Lower lobe of right lung (tissue), 2 donors: ENCODE measurements around the gene SFR1. TPM values are rescaled to one million over a fixed set of nuclear protein-coding genes. Genes with fewer than 3 reads are reported as not detected.
"Not testable (repeated sequence)": the region's sequence is repeated elsewhere in the genome, so short reads cannot be mapped to it uniquely, and the experiment has no call there.

Experiments used
- ATAC-seq, 2 donors: fragments of 200-7000 bp; cut with Tn5 transposase; one replicate each; pipeline ENCODE4 v1.9.1; 2020 to 2022; ENCODE audit warnings: mild to moderate bottlenecking in 2 of 2, moderate library complexity in 2 of 2
- DNase-seq: peaks from one replicate; pipeline ENCODE4 v3.0.0-alpha.2; 2020
- H3K27ac ChIP-seq: fragments of 200-600 bp; one replicate; pipeline ENCODE4 v1.8.0; 2022
- H3K27me3 ChIP-seq: fragments of 200-600 bp; one replicate; pipeline ENCODE4 v1.8.0; 2022; ENCODE audit warnings: low read depth
- H3K36me3 ChIP-seq: fragments of 200-600 bp; one replicate; pipeline ENCODE4 v1.8.0; 2022; ENCODE audit warnings: mild to moderate bottlenecking
- H3K4me1 ChIP-seq: fragments of 200-600 bp; one replicate; pipeline ENCODE4 v1.8.0; 2022
- H3K4me3 ChIP-seq: fragments of 200-600 bp; one replicate; pipeline ENCODE4 v1.8.0; 2022; ENCODE audit warnings: mild to moderate bottlenecking
- H3K9me3 ChIP-seq: fragments of 200-600 bp; one replicate; pipeline ENCODE4 v1.8.0; 2022
- CTCF ChIP-seq: fragments of 200-600 bp; IDR thresholded peaks from one replicate; pipeline ENCODE4 v1.8.0; 2022; ENCODE audit warnings: antibody characterized with exemption, mild to moderate bottlenecking
- intact Hi-C: fragments of 100-400 bp; cut with DNase I; formaldehyde crosslinking; loops from one replicate; pipeline ENCODE4 v1.11.0; 2022
- total RNA-seq: library from RNA; stranded (reverse); fragmentation: NEBNext Ultra II Directional; extraction: Animal tissue kit (Norgen Biotek cat#: 25700); gene quantifications from one replicate; pipeline ENCODE4 v1.2.1, GENCODE V29; 2021
- donor health status: DM: no; HTN: yes; CAD: no; lungs with severe emphysema.

The SFR1 gene
- total RNA-seq, 1 donor from 2014 or later, result 7.4 TPM

DNA sequence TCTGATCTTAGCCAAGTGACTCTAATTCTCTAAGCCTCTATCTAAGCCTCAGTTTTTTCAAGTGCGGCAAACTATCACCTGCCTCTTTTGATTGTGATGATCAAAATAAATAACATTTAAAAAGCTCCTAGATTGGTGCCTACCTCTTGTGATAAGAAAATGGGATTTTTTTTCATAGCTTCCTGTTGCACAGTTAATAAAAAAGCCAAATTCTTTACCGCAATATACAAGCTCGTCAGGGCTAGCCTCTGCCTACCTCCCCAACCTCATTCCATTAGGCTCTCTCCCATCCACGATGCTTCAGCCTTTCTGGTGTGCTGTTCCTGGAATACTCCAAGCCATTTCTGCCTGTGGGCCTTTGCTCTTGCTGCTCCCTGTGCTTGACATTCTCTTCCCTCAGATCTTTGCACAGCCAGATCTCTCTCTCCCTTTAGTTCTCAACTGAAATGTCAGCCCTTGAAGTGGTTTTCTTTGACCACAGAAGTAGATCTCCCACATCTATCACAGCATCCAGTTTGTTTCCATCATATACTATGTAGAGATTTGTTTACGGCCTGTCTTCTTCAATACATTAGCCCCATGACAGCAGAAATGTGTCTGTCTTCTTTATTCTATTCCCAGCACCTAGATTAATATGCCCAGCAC lies 48.8 kb downstream of the SFR1 start:
- DNase-seq, result no peak
- Histone ChIP-seq H3K36me3 (no peaks in the 10 kb centered on the region), H3K4me1 (no peaks in the 10 kb centered on the region), H3K4me3 (no peak overlapping the region), H3K27ac (no peak overlapping the region), H3K27me3 (no peaks in the 10 kb centered on the region), H3K9me3 (no peaks in the 10 kb centered on the region)
- no peak for TF ChIP-seq CTCF
- intact Hi-C loops, result no loop called here
- ATAC-seq, result no peak

DNA sequence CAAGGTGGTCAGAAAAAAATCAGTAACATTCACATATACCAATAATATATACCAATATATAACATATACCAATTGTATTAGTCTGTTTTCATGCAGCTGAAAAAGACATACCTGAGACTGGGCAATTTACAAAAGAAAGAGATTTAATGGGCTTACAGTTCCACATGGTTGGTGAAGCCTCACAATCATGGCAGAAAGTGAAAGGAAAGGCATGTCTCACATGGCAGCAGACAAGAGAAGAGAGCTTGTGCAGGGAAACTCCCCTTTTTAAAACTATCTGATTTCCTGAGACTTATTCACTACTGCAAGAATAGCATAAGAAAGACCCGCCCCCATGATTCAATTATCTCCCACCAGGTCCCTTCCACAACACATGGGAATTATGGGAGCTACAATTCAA lies 52.2 kb downstream of the SFR1 start:
- H3K9me3 ChIP-seq, H3K4me3 ChIP-seq, H3K36me3 ChIP-seq, intact Hi-C loops, ATAC-seq, DNase-seq, H3K4me1 ChIP-seq, H3K27ac ChIP-seq, H3K27me3 ChIP-seq: not testable (repeated sequence)

Other genes with a start within 250 kb of the SFR1 start
- gene STN1, start 204.0 kb upstream of the SFR1 start, total RNA-seq, result 37.0 TPM
- gene SLK, start 155.0 kb upstream of the SFR1 start, total RNA-seq, result 45.5 TPM
- 0.32 TPM for gene COL17A1, start 36.3 kb upstream of the SFR1 start, total RNA-seq
- 12.9 TPM for gene CFAP43, start 110.2 kb downstream of the SFR1 start, total RNA-seq
- gene GSTO1, start 132.7 kb downstream of the SFR1 start, total RNA-seq, result 133 TPM
- gene GSTO2, start 147.0 kb downstream of the SFR1 start, total RNA-seq, result 7.8 TPM
- 37.0 TPM for gene ITPRIP, start 216.3 kb downstream of the SFR1 start, total RNA-seq
- gene CFAP58, start 231.7 kb downstream of the SFR1 start, total RNA-seq, result 1.1 TPM